H9 (cell line): ENCODE data around the gene TSPAN2. TPM values are rescaled to one million over a fixed set of nuclear protein-coding genes. Genes with fewer than 3 reads are reported as not detected.

Experiments used
- DNase-seq: peaks from one replicate; pipeline ENCODE4 v3.0.0-alpha.2; 2017
- H2AFZ ChIP-seq: one replicate; pipeline ENCODE4 v1.6.1; 2013; ENCODE audit warnings: mild to moderate bottlenecking, low read length, control low read depth, moderate library complexity
- H2AK5ac ChIP-seq: 2 replicates; pipeline ENCODE4 v1.6.1; 2013; ENCODE audit warnings: low read length, control low read depth, mixed read lengths; ENCODE audit not compliant: insufficient read length
- H2BK120ac ChIP-seq: one replicate; pipeline ENCODE4 v1.6.1; 2013; ENCODE audit warnings: low read depth, mild to moderate bottlenecking, low read length, control low read depth, inconsistent platforms; ENCODE audit not compliant: poor library complexity, severe bottlenecking
- H2BK12ac ChIP-seq: 2 replicates; pipeline ENCODE4 v1.6.1; 2013; ENCODE audit warnings: low read length, control low read depth, mixed read lengths, low read depth; ENCODE audit not compliant: insufficient read length
- H2BK15ac ChIP-seq: 2 replicates; pipeline ENCODE4 v1.6.1; 2013; ENCODE audit warnings: low read depth, low read length, control low read depth
- H2BK20ac ChIP-seq: one replicate; pipeline ENCODE4 v1.6.1; 2013; ENCODE audit warnings: low read depth, mild to moderate bottlenecking, low read length, control low read depth, inconsistent platforms; ENCODE audit not compliant: poor library complexity, severe bottlenecking
- H2BK5ac ChIP-seq: 2 replicates; pipeline ENCODE4 v1.6.1; 2013; ENCODE audit warnings: low read length, control low read depth, mixed read lengths; ENCODE audit not compliant: insufficient read length
- H3K14ac ChIP-seq: 2 replicates; pipeline ENCODE4 v1.6.1; 2013; ENCODE audit warnings: low read length, control low read depth; ENCODE audit not compliant: insufficient read depth
- H3K18ac ChIP-seq: 2 replicates; pipeline ENCODE4 v1.6.1; 2013; ENCODE audit warnings: low read depth, mild to moderate bottlenecking, mixed read lengths, low read length, control low read depth; ENCODE audit not compliant: insufficient read length
- H3K23ac ChIP-seq: 2 replicates; pipeline ENCODE4 v1.6.1; 2013; ENCODE audit warnings: low read length, control low read depth, mixed read lengths, low read depth; ENCODE audit not compliant: insufficient read length
- H3K23me2 ChIP-seq: 2 replicates; pipeline ENCODE4 v1.6.1; 2013; ENCODE audit warnings: low read depth, mild to moderate bottlenecking, mixed read lengths, low read length, control low read depth; ENCODE audit not compliant: insufficient read length, poor library complexity, severe bottlenecking
- H3K27ac ChIP-seq: 2 replicates; pipeline ENCODE4 v1.5.1; 2013; ENCODE audit warnings: low read length, control low read depth, mixed read lengths, low read depth; ENCODE audit not compliant: insufficient read length
- H3K27me3 ChIP-seq: 2 replicates; pipeline ENCODE4 v1.6.1; 2013; ENCODE audit warnings: low read length, control low read depth, inconsistent platforms; ENCODE audit not compliant: insufficient read depth
- H3K4ac ChIP-seq: 2 replicates; pipeline ENCODE4 v1.6.1; 2013; ENCODE audit warnings: low read depth, mild to moderate bottlenecking, control low read depth, inconsistent platforms, low read length, moderate library complexity
- H3K4me1 ChIP-seq: 2 replicates; pipeline ENCODE4 v1.6.1; 2013; ENCODE audit warnings: low read length, control low read depth, inconsistent platforms; ENCODE audit not compliant: insufficient read depth
- H3K4me2 ChIP-seq: 2 replicates; pipeline ENCODE4 v1.6.1; 2013; ENCODE audit warnings: low read length, control low read depth, mixed read lengths; ENCODE audit not compliant: insufficient read length, insufficient read depth
- H3K56ac ChIP-seq: 2 replicates; pipeline ENCODE4 v1.6.1; 2013; ENCODE audit warnings: low read depth, mild to moderate bottlenecking, mixed read lengths, low read length, control low read depth; ENCODE audit not compliant: insufficient read length
- H3K79me1 ChIP-seq: 2 replicates; pipeline ENCODE4 v1.6.1; 2013; ENCODE audit warnings: low read depth, mild to moderate bottlenecking, moderate library complexity, low read length, control low read depth, inconsistent platforms; ENCODE audit not compliant: insufficient read depth, poor library complexity, severe bottlenecking
- H3K79me2 ChIP-seq: 2 replicates; pipeline ENCODE4 v1.6.1; 2013; ENCODE audit warnings: low read length, control low read depth, inconsistent platforms; ENCODE audit not compliant: insufficient read depth
- H3K9ac ChIP-seq: 2 replicates; pipeline ENCODE4 v1.6.1; 2013; ENCODE audit warnings: low read length, control low read depth, mixed read lengths; ENCODE audit not compliant: insufficient read length; ENCODE audit errors: extremely low read depth
- H3K9me3 ChIP-seq: one replicate; pipeline ENCODE4 v1.6.1; 2013; ENCODE audit warnings: low read depth, low read length, inconsistent platforms; ENCODE audit not compliant: control insufficient read depth
- H3T11ph ChIP-seq: one replicate; pipeline ENCODE4 v1.6.1; 2013; ENCODE audit warnings: mild to moderate bottlenecking, low read length, control low read depth, inconsistent platforms
- H4K20me1 ChIP-seq: one replicate; pipeline ENCODE4 v1.6.1; 2013; ENCODE audit not compliant: control insufficient read depth, insufficient read length, insufficient read depth
- H4K5ac ChIP-seq: 2 replicates; pipeline ENCODE4 v1.6.1; 2013; ENCODE audit warnings: low read depth, mild to moderate bottlenecking, mixed read lengths, low read length, control low read depth; ENCODE audit not compliant: insufficient read length
- H4K8ac ChIP-seq: replicated peaks from 2 replicates; pipeline ENCODE4 v1.6.1; 2013; ENCODE audit warnings: low read length, control low read depth, mixed read lengths, low read depth; ENCODE audit not compliant: insufficient read length
- H4K91ac ChIP-seq: 2 replicates; pipeline ENCODE4 v1.6.1; 2013; ENCODE audit warnings: low read depth, mild to moderate bottlenecking, moderate library complexity, mixed read lengths, low read length, control low read depth; ENCODE audit not compliant: insufficient read length
- H3K27ac Mint-ChIP-seq, 3 experiments: 2 replicates in 2 of 3; 3 replicates in 1 of 3; pipeline ENCODE4 v1.8.0; 2020 to 2021; ENCODE audit warnings: mixed read lengths in 3 of 3, mild to moderate bottlenecking in 1 of 3, moderate library complexity in 1 of 3
- H3K27me3 Mint-ChIP-seq: 2 replicates; pipeline ENCODE4 v1.8.0; 2021; ENCODE audit warnings: low read depth, mild to moderate bottlenecking, moderate library complexity, mixed read lengths
- H3K36me3 Mint-ChIP-seq, 3 experiments: 2 replicates in 2 of 3; 3 replicates in 1 of 3; pipeline ENCODE4 v1.8.0; 2020 to 2021; ENCODE audit warnings: low read depth in 3 of 3, mixed read lengths in 3 of 3; ENCODE audit not compliant: insufficient read depth in 1 of 3
- H3K4me1 Mint-ChIP-seq, 2 experiments: 2 replicates each; pipeline ENCODE4 v1.8.0; 2020; ENCODE audit warnings: mixed read lengths in 2 of 2
- H3K4me3 Mint-ChIP-seq, 2 experiments: 2 replicates in 1 of 2; 3 replicates in 1 of 2; pipeline ENCODE4 v1.8.0; 2020 to 2021; ENCODE audit warnings: mild to moderate bottlenecking in 2 of 2, mixed read lengths in 2 of 2, moderate library complexity in 1 of 2
- H3K9me3 Mint-ChIP-seq, 2 experiments: 2 replicates in 1 of 2; 3 replicates in 1 of 2; pipeline ENCODE4 v1.8.0; 2020; ENCODE audit warnings: mild to moderate bottlenecking in 2 of 2, mixed read lengths in 2 of 2, moderate library complexity in 1 of 2
- CTCF ChIP-seq: fragments of 200-600 bp; sonication (generic); conservative IDR thresholded peaks from 3 replicates; pipeline ENCODE4 v1.8.0; 2021; ENCODE audit warnings: antibody characterized with exemption, mild to moderate bottlenecking
- WGBS: extraction: QIAGEN DNeasy Blood & Tissue Kit; methylation state at CpG from one replicate; pipeline ENCODE4 v1.1.7; 2013; ENCODE audit warnings: missing lambda C conversion rate, low lambda C conversion rate, mixed read lengths; ENCODE audit not compliant: insufficient read length; ENCODE audit errors: extremely low coverage; 5-methylcytosine and 5-hydroxymethylcytosine counted together
- total RNA-seq: library from RNA; stranded (reverse); gene quantifications from 2 replicates; pipeline ENCODE4 v1.2.1, GENCODE V29; 2021

TSPAN2 gene
- total RNA-seq, 1 experiment from 2014 or later = 10.8 TPM

DNA sequence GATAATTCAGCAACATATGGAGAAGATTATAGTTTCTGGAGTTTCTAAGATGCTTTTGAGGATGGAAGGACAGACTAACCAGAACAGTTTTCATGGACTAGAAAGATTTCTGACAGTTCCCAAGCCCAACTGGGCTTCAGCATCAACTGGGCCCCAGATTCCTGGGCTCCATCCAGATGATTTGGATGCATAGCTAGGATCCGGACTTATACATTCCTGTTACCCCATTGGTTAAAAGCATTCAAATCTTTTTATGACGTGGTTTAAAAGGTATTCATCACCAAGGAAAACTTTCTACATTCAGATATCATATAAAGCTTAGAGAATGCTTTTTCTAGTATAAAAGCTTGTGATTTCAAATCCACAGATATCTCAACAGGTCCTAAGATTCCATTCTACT is 30.0 kb downstream of the TSPAN2 start:
- Mint-ChIP-seq H3K4me1 (peaks cover 0 to 2% of the 10 kb centered on the region in 2 experiments; a peak in 2 of 4 replicates), H3K4me3 (no peak overlapping the region), H3K27ac (no peak overlapping the region), H3K36me3 (no peaks in the 10 kb centered on the region; a peak in 1 of 7 replicates), H3K9me3 (no peaks in the 10 kb centered on the region), H3K27me3 (no peaks in the 10 kb centered on the region)
- Histone ChIP-seq H3K23ac (no peak overlapping the region), H3K56ac (no peak overlapping the region), H2BK15ac (no peak overlapping the region), H3K79me2 (no peaks in the 10 kb centered on the region), H3K9ac (no peak overlapping the region), H2AK5ac (no peak overlapping the region), H3K27ac (no peak overlapping the region), H3K14ac (no peak overlapping the region), H3K27me3 (no peaks in the 10 kb centered on the region), H2BK20ac (no peak overlapping the region), H2BK12ac (no peak overlapping the region), H2BK120ac (no peak overlapping the region), H3K4me1 (peaks cover 6% of the 10 kb centered on the region), H4K8ac (no peak overlapping the region), H2BK5ac (no peak overlapping the region), H3K79me1 (no peaks in the 10 kb centered on the region), H2AFZ (no peak overlapping the region), H3K18ac (no peak overlapping the region), H3K4me2 (no peak overlapping the region), H3T11ph (no peak overlapping the region), H3K9me3 (no peaks in the 10 kb centered on the region), H3K23me2 (no peaks in the 10 kb centered on the region), H4K20me1 (no peaks in the 10 kb centered on the region), H3K4ac (no peak overlapping the region), H4K5ac (no peak overlapping the region), H4K91ac (no peak overlapping the region)
- WGBS = no CpG with 5 or more reads among the region's 2 CpGs
- no peak for DNase-seq
- no peak for TF ChIP-seq CTCF
